GM21526 (cell line): ENCODE measurements around the gene HIVEP3.

Experiments used
- ATAC-seq: cut with Tn5 transposase; IDR thresholded peaks from one replicate; pipeline ENCODE4 v1.9.1; 2021; ENCODE audit warnings: moderate library complexity; ENCODE audit not compliant: unreplicated experiment, low FRiP score

The HIVEP3 gene

DNA sequence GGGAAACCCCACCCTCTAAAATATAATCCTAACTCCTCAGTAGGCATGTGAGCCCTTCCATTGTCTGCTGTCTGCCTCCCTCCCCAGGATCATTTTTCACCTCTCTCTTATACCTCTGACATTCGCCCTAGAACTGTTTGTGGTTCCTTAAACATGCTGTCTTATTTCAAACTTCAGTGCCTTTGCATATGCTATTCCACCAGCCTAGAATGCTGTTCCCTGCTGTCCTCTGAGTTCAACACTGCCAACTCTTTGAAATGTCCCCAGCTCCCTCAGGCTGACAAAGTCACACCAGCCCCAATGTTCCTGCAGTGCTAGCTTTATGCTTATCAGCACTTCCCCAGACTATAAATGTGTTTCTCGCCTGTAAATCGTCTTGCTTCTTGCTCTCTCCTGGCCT, 119.5 kb downstream of the HIVEP3 start:
- ATAC-seq, result no peak

DNA sequence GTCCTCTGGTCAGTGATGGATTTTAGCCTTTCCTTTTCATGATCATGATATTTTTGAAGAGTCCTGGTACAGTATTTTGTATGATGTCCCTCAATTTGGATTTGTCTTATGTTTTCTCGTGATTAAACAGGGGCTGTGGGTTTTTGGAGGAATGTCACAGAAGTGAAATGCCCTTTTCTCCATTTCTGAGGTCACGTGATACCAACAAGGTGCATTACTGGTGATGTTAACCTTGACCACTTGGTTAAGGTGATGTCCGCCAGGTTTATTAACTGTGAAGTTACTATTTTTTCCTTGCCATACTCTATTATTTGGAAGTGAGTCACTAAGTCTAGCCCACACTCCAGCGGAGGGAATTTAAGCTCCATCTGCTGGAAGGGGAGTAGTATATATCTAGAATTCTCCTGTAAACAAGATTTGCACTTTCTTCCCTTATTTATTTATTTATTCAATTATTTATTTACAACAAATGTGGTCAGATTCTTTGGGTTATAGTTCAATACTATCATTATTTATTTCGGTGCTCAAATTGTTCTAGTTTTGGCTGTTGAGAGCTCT, 123.4 kb downstream of the HIVEP3 start:
- ATAC-seq, result no peak

DNA sequence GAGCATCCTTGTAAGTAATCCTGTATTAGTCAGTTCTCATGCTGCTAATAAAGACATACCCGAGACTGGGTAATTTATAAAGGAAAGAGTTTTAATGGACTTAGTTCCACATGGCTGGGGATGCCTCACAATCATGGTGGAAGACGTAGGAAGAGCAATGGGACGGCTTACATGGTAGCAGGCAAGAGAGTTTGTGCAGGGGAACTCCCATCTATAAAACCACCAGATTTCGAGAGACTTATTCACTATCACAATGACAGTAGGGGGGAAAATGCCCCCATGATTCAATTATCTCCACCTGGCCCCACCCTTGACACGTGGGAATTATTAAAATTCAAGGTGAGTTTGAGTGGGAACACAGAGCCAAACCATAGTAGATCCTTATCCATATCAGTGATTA, 124.7 kb downstream of the HIVEP3 start:
- ATAC-seq, result no peak

DNA sequence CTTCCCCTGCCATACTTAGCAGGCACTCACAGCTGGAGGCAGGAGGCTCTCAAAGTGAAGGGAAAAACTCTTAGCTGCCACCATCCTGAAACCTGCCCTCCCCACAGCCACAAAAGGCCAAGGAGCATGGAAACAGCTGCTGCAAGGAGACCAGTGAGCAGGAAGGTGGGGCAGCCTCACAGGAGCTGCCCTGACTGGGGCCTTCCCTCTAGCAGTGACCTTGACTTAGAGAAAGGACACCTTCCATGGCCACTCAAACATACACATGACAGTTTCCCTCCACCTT, 126.3 kb downstream of the HIVEP3 start:
- ATAC-seq, result no peak

DNA sequence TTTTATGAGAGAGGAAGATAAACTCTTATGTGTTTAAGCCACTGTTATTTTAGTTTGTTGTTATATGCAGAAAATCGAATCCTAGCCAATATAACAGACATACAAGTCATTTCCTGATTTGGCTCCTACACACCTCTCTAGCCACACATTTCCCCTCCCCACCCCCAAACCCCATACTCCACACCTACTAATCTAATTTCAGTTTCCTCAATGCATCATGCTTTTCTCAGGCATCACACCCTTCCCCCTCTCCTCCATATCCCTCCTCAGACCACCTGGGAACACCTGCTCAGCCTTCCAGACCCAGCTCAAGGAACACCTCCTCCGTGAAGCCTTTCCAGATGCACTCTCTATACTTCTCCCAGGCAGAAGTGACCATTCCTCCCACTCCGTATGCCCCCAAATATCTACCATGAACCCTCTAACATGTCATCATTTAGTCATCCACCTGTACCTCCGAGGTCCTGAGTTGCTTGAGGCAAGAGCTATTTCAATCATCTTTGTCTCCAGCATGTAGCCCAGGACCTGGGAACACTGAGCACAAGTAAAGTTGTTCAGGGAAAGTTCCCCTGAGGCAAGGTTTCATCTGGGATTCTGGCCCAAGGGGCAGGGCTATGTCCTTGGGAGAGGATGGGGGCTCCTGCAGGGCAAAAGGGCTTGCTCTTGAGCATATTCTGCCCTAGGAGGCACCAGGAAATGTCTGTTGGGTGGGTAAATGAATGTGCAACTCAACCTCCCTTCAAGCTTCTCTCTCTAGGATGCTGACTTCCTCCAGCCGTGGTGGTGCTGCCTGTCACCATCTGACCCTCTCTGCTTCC, 126.8 kb downstream of the HIVEP3 start:
- no peak for ATAC-seq

DNA sequence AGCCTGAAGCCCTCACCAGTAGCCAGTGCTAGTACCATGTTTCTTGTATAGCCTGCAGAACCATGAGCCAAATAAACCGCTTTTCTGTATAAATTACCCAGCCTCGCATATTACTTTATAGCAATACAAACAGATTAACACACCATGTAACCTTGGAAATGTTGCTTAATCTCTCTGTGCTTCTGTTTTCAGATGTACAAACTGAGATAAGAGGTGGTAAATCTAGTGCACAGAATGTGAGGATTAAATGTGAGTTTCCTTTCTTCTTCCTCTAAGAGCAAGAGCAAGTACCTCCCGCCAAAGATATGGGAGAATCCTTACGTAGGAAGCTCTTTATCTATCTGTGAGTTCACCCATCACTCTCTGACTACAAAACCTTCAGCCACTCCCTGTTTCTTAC, 128.4 kb downstream of the HIVEP3 start:
- ATAC-seq, result no peak

DNA sequence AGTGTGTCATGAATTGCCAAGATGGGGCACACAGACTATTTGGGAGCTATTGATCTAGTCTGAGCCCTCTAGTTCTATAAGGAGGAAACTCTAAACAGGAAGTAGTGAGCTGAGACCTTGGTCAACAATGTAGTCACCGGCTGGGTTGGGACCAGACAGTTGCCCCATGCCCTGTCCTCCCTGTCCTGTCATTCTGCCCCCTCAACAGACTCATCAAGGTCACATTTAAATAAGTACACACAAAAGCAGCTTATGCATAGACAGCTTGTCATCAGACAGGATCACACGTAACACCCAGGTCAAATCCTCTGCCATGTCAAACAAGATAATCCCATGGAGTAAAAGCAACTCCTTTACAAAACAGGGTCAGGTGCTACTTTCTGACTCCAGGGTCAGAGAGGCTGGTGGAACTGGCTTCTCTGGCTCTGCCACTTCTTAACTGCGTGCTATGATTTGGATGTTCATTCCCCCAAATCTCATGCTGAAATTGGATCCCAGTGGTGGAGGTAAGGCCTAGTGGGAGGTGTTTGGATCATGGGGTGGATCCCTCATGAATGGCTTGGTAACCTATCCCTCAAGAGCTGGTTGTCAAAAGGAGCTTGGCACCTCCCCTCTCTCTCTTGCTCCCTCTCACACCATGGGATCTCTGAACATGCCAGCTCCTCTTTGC, 128.9 kb downstream of the HIVEP3 start:
- no peak for ATAC-seq

DNA sequence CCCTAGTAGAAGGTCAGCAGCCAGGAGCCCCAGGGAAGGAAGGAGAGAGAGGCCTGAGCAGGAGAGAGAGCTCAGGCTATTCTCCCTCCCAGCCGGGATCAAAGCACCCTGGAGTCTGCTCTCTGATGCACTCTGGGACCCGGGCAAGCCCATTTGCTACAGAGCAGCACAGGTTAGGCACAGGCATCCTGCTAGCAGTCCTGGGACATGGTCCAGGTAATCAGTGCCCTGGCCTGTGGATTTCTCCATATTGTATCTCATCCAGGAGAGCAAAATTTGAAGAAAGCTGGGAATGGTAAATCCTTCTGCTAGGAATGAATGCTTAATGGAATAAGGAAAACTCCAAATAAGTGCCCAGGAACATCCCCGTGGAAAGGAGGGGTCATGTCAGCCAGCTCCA, 130.3 kb downstream of the HIVEP3 start:
- no peak for ATAC-seq

DNA sequence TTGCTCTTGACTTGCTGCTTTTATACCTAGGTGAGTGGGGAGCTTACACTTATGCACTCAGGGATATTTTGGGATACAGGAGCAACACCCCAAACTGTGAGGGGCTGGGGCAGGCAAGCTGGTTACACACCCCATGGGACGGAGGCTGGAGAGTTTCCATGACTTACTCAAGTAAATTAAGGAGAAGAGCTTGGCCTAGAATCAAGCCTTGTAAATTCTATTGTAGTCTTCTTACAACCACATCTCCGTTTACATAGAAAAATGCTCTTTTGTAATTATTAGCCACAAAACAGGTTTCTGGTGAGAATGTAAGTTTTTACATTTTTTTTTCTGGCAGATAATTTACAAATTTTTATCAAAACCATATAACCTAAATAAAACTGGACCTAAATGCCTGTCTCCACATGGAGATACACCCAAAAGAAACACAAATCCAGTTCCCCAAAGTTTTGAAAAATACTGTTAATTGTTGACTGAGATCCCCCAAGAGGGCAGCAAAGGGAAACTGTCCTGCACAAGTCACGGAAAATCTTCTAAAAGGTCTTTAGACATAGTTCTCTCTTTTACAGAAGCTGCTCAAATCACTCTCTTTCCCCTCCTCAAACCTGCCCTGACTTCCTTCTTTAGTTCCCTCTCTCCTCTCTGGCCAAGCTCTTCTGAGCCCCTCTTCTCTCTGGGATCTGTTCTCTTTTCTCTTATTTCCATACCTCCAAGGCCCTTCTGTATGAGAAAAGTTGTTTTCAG, 134.0 kb downstream of the HIVEP3 start:
- ATAC-seq, result no peak

DNA sequence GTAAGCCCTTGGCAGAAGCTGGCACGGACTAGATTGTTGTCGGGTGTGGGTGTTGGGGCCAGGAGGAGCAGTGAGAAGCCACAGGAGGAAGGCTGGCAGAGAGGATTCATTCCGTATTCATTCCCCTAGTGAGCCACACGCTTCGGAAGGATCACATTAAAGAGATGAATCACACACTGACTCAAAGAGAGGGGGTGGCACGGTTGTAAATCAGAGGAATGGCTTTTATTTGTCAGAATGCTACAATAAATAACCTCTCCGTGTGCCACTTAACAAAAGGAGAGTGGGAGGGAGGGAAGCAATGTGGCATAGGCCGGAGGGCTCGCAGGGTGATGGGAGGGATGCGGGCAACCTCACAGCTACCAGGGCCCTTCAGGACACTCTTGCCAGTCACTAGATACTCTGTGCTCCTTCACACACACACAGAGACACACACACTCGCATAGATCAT, 135.5 kb downstream of the HIVEP3 start:
- ATAC-seq, result no peak

DNA sequence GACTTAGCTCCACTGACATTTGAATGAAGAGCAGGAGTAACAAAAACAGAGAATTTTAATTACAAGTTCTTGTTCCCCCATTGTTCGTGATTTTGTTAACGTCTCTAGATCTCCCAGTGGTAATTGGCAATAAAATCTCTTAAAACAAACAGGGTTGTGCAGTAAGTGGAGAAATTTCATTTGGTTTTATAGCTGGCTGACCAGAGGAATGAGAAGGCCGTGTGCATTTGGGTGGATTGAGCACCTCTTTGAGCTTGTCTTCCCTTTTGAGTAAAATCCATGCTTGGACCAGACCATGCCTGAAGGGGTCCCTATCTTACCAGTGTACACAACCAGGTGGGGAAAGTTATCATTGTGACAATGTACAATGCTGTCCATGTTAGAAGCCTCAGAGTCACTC, 137.8 kb downstream of the HIVEP3 start:
- ATAC-seq, result no peak

DNA sequence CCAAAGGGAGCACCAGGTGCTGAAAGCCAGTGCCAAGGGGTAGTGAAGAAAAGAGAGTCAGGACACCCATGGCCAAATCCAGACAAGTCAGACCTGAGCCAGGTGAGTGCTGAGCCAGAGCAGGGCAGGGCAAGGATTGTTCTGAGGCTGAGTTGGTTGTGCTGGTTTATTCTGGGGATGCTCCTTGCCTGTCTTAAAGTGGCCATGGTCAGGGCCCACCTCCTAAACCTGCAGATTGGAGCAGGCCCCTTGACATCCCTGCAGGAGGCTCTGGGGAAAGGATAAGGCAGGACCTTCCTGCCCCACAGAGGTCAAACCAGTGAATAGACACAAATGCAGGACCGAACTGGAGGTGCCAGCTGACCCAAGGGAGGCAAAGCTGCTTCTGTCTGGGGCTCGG, 138.4 kb downstream of the HIVEP3 start:
- no peak for ATAC-seq

DNA sequence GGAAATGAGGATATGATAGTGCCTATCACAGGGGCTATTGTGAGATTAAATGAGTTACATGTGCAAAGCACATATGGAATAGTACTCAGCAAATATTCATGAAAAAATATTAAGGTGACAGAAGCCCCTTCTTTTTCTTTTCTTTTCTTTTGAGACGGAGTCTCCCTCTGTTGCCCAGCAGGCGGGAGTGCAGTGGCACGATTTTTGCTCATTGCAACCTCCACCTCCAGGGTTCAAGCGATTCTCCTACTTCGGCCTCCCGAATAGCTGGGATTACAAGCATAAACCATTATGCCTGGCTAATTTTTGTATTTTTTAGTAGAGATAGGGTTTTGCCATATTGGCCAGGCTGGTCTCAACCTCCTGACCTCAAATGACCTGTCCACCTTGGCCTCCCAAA, 139.4 kb downstream of the HIVEP3 start:
- ATAC-seq, result no peak

DNA sequence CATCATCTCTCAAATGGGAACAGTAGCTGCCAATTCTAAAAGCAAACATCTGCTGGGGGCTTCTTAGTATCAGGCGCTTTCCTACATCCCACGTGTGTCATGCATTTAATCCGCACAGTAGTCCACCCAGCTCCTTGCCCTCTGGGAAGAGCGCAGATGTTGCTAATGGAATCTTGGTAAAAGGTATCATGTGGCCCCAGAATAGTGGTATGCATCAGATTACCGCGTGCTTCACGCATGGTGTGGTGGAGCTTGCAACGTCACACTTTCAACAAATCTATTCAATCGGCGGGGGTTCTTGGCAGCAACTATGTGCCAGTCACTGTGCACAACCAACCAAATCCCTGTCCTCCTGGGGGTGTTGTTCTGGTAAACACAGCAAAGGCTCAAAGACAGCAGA, 141.0 kb downstream of the HIVEP3 start:
- ATAC-seq, result no peak

DNA sequence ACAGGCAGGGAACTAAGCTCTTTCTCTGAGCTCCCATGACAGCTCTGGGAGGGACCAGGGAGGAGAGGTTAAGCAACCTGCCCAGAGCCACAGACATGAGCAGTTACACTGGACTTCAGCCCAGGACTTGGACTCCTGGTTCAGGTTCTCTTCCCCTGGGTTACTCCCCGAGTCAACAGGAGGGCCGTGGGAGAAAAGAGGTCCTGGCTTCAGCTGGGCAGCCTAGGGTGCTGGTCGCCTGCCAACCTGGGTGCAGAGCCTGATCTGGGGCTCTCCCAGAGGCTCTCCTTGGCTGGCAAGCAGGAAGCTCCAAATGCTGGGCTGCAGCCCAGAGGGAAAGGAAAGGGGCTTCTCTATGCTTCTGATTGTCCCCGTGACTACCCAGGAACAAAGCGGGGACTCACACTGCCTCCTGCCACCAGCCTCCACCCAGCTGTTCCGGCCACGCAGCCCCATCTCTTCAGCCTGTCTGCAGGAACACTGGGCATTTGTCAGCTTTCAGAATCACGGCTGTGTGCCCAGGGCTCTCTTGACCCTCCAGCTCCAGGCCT, 141.8 kb downstream of the HIVEP3 start:
- no peak for ATAC-seq

DNA sequence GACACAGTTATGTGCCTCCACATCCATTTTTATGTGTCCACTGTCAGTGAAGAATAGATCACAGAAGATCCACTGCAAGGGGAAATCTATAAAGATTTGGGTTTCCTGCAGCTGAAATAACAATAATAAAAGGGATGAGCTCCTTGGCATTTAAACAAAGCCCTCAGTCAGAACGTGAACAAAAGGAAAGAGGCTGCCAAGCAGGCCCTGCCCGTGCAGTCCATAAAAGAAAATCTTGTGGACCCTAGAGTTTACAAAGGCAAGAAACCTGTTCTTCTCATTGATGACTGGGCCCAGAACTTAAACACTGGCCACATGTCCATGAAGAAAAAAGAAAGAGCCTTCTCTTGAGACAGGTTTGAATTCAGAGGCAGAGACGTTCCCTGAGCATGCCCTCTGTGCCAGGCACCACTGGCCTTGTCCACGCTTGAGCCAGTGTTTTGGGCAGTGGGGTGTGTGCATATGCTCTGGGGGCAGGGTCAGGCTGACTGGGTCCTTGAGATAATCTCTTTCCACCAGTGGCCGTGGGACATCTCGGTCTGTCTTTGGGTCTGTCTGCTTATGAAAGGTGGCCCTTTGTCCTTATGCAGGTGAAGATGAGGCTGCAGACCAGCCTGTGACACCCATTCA, 142.7 kb downstream of the HIVEP3 start:
- ATAC-seq, result no peak

DNA sequence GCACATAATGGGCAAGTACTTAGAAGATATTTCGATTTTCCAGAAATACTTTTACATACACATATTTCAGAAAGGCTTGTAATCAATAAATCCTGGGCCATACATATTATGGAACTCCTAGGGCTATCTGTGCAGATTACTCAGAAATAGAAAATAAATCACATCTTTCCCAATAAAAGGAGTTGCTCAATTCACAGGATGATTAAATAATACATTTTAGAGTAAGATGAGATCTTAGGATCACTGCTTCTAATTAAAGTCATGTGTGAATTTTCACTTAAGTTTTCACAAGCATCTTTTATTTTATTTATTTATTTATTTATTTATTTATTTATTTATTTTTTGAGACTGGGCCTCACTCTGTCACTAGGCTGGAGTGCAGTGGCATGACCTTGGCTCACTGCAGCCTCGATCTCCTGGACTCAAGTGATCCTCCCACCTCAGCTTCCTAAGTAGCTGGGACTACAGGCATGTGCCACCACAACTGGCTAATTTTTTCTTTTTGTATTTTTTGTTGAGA, 144.2 kb downstream of the HIVEP3 start:
- no peak for ATAC-seq

DNA sequence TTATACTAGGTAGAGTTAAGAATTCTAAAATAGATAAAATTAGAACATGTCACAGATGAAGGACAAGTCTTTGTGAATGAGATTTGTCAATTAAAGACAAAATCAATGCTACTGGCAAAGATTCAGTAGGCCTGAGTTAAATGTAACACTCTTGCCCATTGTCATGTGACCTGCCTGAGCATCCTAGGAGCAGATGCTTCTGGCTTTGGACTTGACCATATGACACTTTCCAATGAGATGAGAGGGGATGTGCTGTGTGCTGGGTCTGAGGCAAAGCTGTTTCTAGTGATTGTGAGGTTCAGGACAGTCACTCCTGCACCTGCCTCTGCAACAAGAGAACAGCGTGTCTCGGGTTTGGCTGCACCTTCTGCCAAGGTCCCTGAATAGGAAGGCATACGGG, 144.9 kb downstream of the HIVEP3 start:
- no peak for ATAC-seq

DNA sequence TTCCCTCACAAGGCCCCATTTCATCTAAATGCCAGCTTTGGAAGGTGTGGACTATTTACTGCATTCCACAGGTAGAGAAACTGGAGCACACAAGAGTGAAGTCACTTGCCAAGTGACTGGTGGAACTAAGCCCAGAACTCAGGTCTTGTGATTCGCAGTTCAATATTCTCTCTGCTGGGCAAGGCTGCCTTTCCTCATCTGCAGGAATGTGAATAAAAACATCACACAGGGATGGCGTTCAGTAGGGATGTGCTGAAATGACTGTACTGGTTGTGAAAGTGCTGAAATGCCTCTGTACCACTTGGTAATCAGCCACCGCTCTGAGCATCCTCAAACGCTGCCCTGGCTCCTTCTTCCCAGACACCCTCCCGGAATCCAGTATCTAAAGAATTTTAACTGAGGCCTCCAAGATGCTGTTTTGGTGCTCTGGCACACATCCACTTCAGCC, 145.6 kb downstream of the HIVEP3 start:
- no peak for ATAC-seq

DNA sequence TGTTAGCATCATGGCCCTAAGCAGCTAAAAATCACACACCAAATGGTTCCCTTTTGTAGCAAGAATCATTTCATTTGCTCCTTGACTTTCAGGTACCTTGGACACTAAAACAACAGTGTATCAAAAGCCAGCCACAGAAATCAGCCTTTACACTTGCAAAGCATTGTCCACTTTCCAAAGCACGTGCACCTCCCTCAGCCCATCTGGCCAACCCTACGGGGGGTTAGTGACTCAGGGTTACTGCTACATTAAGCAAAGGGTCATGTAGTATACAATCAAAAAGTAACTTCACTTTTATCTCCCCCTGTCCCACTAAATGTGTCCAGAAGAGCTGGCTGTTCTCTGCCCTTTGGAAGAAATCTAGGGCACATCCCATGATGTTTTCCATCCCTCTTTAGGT, 149.7 kb downstream of the HIVEP3 start:
- ATAC-seq, result no peak
